Skeletal muscle tissue (tissue), 4 donors: ENCODE measurements around the gene CEP120. TPM values are rescaled to one million over a fixed set of nuclear protein-coding genes. Genes with fewer than 3 reads are reported as not detected.
"Not testable (repeated sequence)": the region's sequence is repeated elsewhere in the genome, so short reads cannot be mapped to it uniquely, and the experiment has no call there.

Experiments used
- H3K27ac ChIP-seq: one replicate; pipeline ENCODE4 v1.7.0; 2013; ENCODE audit warnings: mild to moderate bottlenecking, low read depth, low read length, inconsistent platforms
- H3K27me3 ChIP-seq, 3 donors: one replicate each; pipeline ENCODE4 v1.7.0; 2013; ENCODE audit warnings: low read length in 3 of 3; ENCODE audit not compliant: control insufficient read depth in 3 of 3, insufficient read depth in 3 of 3
- H3K36me3 ChIP-seq, 3 donors: one replicate each; pipeline ENCODE4 v1.7.0; 2013; ENCODE audit warnings: low read length in 3 of 3; ENCODE audit not compliant: control insufficient read depth in 3 of 3, insufficient read depth in 3 of 3
- H3K4me1 ChIP-seq, 3 donors: one replicate each; pipeline ENCODE4 v1.7.0; 2013; ENCODE audit warnings: low read length in 3 of 3, mild to moderate bottlenecking in 3 of 3; ENCODE audit not compliant: control insufficient read depth in 3 of 3, insufficient read depth in 3 of 3
- H3K4me3 ChIP-seq, 3 donors: one replicate each; pipeline ENCODE4 v1.7.0; 2013; ENCODE audit warnings: low read length in 3 of 3
- H3K9ac ChIP-seq, 3 donors: one replicate each; pipeline ENCODE4 v1.7.0; 2013; ENCODE audit warnings: low read length in 3 of 3, mild to moderate bottlenecking in 3 of 3, moderate library complexity in 2 of 3, low read depth in 1 of 3
- H3K9me3 ChIP-seq, 3 donors: one replicate each; pipeline ENCODE4 v1.7.0; 2013; ENCODE audit warnings: low read length in 3 of 3; ENCODE audit not compliant: control insufficient read depth in 3 of 3
- total RNA-seq: library from RNA; depleted of rRNA; stranded (reverse); fragments of >200 nt; gene quantifications from one replicate; pipeline ENCODE4 v1.2.3, GENCODE V29; 2014
- donor health status: Osteomylitis.

The CEP120 gene
- total RNA-seq, 1 donor from 2014 or later: 10.4 TPM

DNA sequence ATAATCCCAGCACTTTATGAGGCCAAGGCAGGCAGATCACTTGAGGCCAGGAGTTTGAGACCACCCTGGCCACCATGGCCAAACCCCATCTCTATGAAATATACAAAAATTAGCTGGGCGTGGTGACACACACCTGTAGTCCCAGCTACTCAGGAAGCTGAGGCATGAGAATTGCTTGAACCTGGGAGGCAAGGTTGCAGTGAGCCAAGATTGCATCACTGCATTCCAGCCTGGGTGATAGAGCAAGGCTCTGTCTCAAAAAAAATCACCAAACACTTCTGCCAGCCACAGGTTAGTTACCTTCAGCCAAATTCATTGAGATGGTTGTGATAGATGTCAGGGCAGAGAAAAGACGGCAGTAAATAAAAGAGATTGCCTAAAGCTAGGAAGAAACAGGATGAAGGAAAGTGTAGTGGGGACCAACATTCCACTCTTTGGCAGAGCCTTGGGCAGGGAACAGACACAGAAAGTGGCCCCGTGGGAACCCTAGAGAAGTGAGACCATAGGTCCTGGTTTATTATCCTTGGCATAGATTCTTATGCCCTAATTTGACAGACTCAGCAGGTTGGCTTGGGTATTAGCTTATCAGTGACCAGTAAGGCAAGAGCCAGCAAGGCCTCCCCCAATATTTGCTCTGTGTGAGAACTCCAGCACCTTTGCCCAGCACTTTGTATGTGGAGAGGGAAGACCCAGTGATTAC lies 5.5 kb upstream of the CEP120 start:
- Histone ChIP-seq H3K27me3 (no peaks in the 10 kb centered on the region), H3K4me3 (no peak overlapping the region), H3K9me3 (no peaks in the 10 kb centered on the region), H3K36me3 (no peaks in the 10 kb centered on the region), H3K9ac (no peak overlapping the region), H3K4me1 (peaks cover 0 to 2% (median 0%) of the 10 kb centered on the region in 3 donors), H3K27ac (no peak overlapping the region)

DNA sequence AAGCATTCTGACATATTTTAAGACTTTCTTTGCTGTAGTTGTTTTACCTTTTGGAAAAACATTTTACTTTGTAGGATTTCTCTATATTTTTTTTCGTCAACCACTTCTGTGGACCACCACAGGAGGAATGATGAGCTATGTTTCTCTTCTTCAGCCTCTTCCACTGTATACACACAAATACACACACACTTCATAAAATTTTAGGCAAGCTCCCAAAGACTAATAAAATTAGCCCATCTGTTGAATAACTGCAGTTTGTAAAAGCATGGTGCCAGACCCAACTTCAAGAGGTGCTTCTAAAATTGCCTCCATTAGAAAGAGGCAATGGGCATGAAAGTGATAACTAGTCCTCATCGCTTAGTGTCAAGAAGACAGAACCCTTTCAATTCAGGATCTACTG lies 4.1 kb upstream of the CEP120 start:
- no peaks in the 10 kb centered on the region for H3K9me3 ChIP-seq
- H3K4me1 ChIP-seq: peaks cover 4 to 5% (median 5%) of the 10 kb centered on the region in 3 donors
- H3K36me3 ChIP-seq: no peaks in the 10 kb centered on the region
- H3K4me3 ChIP-seq: no peak overlapping the region
- H3K27me3 ChIP-seq: no peaks in the 10 kb centered on the region
- no peak overlapping the region for H3K9ac ChIP-seq
- no peak overlapping the region for H3K27ac ChIP-seq

DNA sequence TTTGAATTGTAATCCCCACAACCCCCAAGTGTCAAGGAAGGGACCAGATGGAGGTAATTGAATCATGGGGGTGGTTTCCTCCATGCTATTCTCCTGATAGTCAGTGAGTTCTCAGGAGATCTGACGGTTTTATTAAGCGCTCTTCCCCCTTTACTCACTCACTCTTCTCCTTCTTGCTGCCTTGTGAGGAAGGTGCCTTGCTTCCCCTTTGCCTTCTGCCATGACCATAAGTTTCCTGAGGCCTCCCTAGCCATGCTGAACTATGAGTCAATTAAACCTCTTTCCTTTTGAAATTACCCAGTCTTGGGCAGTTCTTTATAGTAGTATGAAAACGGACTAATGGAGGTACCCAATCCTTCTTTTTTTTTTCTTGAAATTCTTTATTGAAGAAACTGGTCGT lies 2.2 kb upstream of the CEP120 start:
- Histone ChIP-seq H3K27ac (no peak overlapping the region), H3K9ac (no peak overlapping the region), H3K9me3 (no peaks in the 10 kb centered on the region), H3K36me3 (no peaks in the 10 kb centered on the region), H3K4me3 (no peak overlapping the region), H3K27me3 (no peaks in the 10 kb centered on the region), H3K4me1 (peaks cover 10 to 14% (median 12%) of the 10 kb centered on the region in 3 donors)

DNA sequence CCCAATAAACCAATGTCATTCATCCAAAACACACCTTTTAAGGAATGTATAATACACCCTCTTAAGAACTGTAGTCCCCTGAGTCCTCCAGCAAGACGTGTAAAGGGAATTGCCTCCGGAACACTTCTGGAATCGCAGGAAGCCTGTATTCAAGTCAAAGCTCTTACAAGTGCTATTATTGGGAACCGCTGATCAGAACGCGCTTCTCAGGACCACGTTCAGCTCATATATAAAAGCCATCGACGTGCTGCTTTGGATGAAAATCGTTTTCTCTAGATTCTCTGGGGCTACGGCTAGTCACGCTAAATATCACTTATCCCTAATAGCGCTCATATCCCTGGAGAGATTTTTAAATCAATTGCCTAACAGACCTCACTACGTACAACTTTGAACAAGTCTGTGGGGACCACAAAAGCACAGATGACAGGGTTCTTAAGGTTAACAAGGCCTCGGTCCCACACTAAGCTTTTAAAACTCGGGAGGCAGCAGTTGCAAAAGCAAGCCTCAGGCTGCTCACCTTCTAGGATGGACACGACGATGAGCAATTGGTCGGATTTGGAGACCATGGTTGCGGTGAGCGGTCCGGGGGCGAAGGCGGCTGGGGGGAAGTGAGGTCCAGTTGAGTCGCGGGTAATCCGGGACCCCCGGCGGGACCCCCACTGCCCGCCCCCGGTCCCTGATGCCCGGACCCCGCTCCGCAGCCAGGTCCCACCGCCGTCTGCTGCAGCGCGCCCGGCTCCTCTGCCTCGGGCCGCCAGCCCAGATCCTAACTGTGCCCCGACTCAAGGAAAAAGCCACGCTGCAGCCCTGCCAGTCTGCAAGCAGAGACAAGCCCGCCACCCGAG lies 548 bp downstream of the CEP120 start:
- Histone ChIP-seq H3K27ac (peak overlapping the region; percentile 76), H3K27me3 (no peaks in the 10 kb centered on the region), H3K4me3 (peak overlapping the region; percentile 85 to 96 (median 85)), H3K36me3 (peaks cover 0 to 2% (median 0%) of the 10 kb centered on the region in 3 donors), H3K4me1 (peaks cover 10 to 14% (median 12%) of the 10 kb centered on the region in 3 donors), H3K9ac (peak overlapping the region; percentile 85 to 86 (median 85)), H3K9me3 (no peaks in the 10 kb centered on the region)

DNA sequence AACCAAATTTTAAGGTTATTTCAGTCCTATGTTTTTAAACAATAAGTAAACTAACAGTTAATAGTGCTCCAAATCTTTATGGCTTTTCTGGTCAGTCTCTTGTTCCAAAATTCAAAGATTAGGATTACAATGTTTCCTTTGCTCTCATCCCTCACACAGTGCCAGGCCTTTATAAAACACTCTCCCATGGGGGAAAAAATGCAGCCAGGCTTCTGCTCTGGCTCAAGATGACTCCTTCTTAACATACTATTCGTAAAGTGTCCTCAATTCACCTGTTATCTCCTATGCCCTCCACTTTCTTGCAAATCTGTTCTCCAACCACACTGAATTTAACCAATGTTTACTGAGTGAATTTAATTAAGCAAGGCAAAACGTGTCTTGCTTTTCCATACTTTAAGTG lies 1.4 kb downstream of the CEP120 start:
- H3K9ac ChIP-seq: peak overlapping the region; percentile 85 to 86 (median 85)
- H3K27ac ChIP-seq: no peak overlapping the region
- peak overlapping the region; percentile 34 to 85 (median 85) for H3K4me3 ChIP-seq

DNA sequence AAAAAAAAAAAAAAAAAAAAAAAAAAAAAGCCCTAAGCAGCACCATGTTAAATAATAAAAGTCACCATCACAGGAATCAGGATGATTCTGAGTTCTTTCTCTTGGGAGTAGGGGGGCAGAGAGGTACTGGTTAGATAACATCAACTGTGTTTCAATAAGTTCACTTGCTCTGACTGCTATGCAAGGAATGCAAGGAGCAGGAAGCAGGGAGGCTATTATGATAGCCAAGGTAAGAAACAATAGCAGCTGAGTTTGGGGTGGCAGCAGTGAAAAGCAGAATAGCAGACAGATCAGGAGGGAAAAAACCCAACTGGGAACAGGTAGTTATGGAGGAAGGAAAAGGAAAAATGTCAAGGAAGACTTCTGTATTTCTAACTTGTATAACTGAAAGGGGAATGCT lies 8.2 kb downstream of the CEP120 start:
- H3K27me3 ChIP-seq: no peaks in the 10 kb centered on the region
- no peak overlapping the region for H3K4me3 ChIP-seq
- no peak overlapping the region for H3K27ac ChIP-seq
- H3K9ac ChIP-seq: no peak overlapping the region
- no peaks in the 10 kb centered on the region for H3K4me1 ChIP-seq
- H3K36me3 ChIP-seq: peaks cover 4 to 24% (median 23%) of the 10 kb centered on the region in 3 donors
- H3K9me3 ChIP-seq: no peaks in the 10 kb centered on the region

More for the DNA sequence above, 1.4 kb downstream of the CEP120 start:
- H3K36me3 ChIP-seq: peaks cover 0 to 4% (median 0%) of the 10 kb centered on the region in 3 donors
- peaks cover 10 to 14% (median 12%) of the 10 kb centered on the region in 3 donors for H3K4me1 ChIP-seq
- no peaks in the 10 kb centered on the region for H3K27me3 ChIP-seq
- H3K9me3 ChIP-seq: no peaks in the 10 kb centered on the region

DNA sequence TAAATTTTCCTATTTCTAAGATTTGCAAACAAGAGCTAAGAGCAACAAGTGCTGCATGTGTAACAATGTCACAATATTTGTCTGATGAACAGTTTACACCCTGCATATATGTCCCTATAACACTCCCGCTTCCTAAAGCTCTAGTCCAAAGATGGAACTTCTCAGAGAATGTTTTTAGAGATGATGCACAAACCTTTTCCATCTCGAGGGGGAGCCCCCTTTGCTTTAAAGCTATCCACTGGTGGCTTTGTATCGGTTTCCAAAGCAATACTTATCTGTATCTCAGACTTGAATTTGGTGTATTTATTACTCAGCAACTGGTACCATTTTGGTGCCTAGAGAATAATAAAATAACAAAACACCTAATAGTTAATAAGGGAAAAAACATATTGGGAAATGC lies 11.0 kb downstream of the CEP120 start:
- Histone ChIP-seq H3K4me1 (no peaks in the 10 kb centered on the region), H3K4me3 (no peak overlapping the region), H3K9me3 (no peaks in the 10 kb centered on the region), H3K36me3 (peaks cover 4 to 24% (median 21%) of the 10 kb centered on the region in 3 donors), H3K27ac (no peak overlapping the region), H3K9ac (no peak overlapping the region), H3K27me3 (no peaks in the 10 kb centered on the region)

DNA sequence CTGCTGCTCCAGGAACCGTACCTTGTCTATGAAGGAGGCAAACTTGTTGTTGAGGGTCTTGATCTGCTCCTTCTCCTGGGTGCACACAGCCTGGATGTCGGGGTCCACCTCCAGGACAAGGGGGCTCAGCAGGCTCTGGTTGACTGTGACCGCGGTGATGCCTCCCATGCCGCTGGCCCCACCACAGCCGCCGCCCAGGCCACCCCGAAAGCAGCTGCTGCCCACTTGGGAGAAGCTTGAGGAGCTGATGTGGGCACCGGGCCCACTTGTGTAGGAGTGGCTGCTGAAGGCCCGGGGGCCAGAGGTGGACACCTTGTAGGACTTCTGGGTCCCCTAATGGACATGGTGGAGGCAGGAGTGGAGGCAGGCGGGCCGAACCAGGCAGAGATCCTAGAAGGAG lies 21.2 kb downstream of the CEP120 start:
- H3K9ac ChIP-seq, H3K4me1 ChIP-seq, H3K27ac ChIP-seq, H3K4me3 ChIP-seq, H3K27me3 ChIP-seq, H3K9me3 ChIP-seq: not testable (repeated sequence)
- H3K36me3 ChIP-seq: peaks cover 4 to 19% (median 14%) of the 10 kb centered on the region in 3 donors

DNA sequence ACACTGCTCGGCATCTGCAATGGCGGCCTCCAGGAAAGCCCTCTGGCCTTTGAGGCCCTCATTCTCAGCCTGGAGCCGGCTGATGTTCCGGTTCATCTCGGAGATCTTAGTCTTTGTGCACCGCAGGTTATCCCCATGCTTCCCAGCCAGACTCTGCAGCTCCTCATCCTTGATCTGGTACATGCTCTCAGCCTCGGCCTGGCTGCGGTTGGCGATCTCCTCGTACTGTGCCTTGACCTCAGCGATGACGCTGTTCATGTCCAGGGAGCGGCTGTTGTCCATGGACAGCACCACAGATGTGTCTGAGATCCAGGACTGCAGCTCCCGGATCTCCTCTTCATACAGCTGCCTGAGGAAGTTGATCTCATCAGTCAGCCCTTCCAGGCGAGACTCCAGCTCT lies 21.9 kb downstream of the CEP120 start:
- Histone ChIP-seq H3K9ac (no peak overlapping the region), H3K4me1 (no peaks in the 10 kb centered on the region), H3K4me3 (no peak overlapping the region), H3K9me3 (no peaks in the 10 kb centered on the region), H3K27me3 (no peaks in the 10 kb centered on the region), H3K27ac (no peak overlapping the region), H3K36me3 (peaks cover 4 to 24% (median 20%) of the 10 kb centered on the region in 3 donors)

DNA sequence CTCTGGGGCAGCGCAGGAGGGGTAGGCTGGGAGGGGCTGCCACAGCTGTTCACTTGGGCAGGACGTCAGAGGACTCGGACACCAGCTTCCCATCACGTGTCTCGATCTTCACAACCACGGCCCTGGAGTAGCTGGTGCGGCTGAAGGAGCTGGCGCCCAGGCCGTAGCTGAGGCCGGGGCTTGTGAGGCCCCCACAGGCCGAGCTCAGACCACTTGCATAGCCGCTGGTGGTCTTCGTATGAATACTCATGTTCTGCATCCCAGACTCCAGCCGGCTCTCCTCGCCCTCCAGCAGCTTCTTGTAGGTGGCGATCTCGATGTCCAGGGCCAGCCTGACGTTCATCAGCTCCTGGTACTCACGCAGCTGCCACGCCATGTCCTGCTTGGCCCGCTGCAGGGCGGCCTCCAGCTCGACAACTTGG lies 22.3 kb downstream of the CEP120 start:
- H3K27ac ChIP-seq, H3K9me3 ChIP-seq, H3K27me3 ChIP-seq, H3K4me1 ChIP-seq, H3K4me3 ChIP-seq, H3K9ac ChIP-seq: not testable (repeated sequence)
- peaks cover 4 to 25% (median 20%) of the 10 kb centered on the region in 3 donors for H3K36me3 ChIP-seq
